HFFc6 (cell line): ENCODE measurements around the gene KITLG. TPM values are rescaled to one million over a fixed set of nuclear protein-coding genes. Genes with fewer than 3 reads are reported as not detected.
A peak's percentile ranks its signal among the peaks of the same experiment; 100 is the strongest.

Experiments
- DNase-seq: peaks from one replicate; pipeline ENCODE4 v3.0.0-alpha.2; 2018
- H3K27ac Mint-ChIP-seq: 2 replicates; pipeline ENCODE4 v1.8.0; 2020; ENCODE audit warnings: mild to moderate bottlenecking, mixed read lengths
- H3K27me3 Mint-ChIP-seq: 2 replicates; pipeline ENCODE4 v1.8.0; 2021; ENCODE audit warnings: mild to moderate bottlenecking, moderate library complexity, mixed read lengths; ENCODE audit not compliant: insufficient read depth
- H3K36me3 Mint-ChIP-seq: 2 replicates; pipeline ENCODE4 v1.8.0; 2021; ENCODE audit warnings: low read depth, mixed read lengths
- H3K4me1 Mint-ChIP-seq: 2 replicates; pipeline ENCODE4 v1.8.0; 2020; ENCODE audit warnings: low read depth, mixed read lengths
- H3K4me3 Mint-ChIP-seq: 2 replicates; pipeline ENCODE4 v1.8.0; 2020; ENCODE audit warnings: mild to moderate bottlenecking, moderate library complexity, mixed read lengths
- H3K9me3 Mint-ChIP-seq: 2 replicates; pipeline ENCODE4 v1.8.0; 2020; ENCODE audit warnings: mild to moderate bottlenecking, mixed read lengths
- total RNA-seq, 6 experiments: library from RNA; stranded (reverse); fragmentation: NEBNext Ultra II Directional; extraction: Animal tissue kit (Norgen Biotek cat#: 25700); gene quantifications; 2 replicates in 1 of 6; 3 replicates in 5 of 6; pipeline ENCODE4 v1.2.3, GENCODE V29; 2021
- TF ChIP-seq, protein P1 (sequence below): fragments of 200-600 bp; sonication (generic); IDR thresholded peaks from 2 replicates; pipeline ENCODE4 v1.5.0; 2021; ENCODE audit warnings: antibody characterized with exemption, mild to moderate bottlenecking

KITLG gene
- total RNA-seq, 6 experiments from 2014 or later: 44.4 to 91.2 (median 74.2) TPM

DNA sequence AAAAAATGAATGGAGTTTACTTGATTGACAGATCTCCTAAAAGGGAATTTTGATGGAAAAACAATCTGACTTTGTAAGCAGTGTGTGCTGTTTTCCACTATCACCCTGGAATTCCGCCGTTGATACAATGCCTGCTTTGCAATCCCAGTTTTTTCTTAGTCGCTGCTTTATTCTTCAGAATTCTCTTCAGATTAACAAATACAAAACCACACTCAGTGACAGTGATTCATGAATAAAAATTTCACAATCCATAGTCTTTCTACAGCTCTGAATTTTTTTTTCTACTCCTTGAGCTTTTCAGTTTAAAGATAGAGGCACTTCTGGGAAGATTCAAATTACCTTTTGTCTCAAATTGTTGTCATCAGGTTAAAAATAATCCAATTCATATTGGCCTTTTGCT is 44.6 kb upstream of the KITLG start:
- Mint-ChIP-seq H3K27ac (peak overlapping the region; percentile 16; the same call in 1 of the 2 replicates), H3K9me3 (no peaks in the 10 kb centered on the region), H3K36me3 (no peaks in the 10 kb centered on the region; the same call in 1 of the 2 replicates), H3K27me3 (no peaks in the 10 kb centered on the region), H3K4me1 (peaks cover 37% of the 10 kb centered on the region), H3K4me3 (no peak overlapping the region)
- TF ChIP-seq, protein P1, sequence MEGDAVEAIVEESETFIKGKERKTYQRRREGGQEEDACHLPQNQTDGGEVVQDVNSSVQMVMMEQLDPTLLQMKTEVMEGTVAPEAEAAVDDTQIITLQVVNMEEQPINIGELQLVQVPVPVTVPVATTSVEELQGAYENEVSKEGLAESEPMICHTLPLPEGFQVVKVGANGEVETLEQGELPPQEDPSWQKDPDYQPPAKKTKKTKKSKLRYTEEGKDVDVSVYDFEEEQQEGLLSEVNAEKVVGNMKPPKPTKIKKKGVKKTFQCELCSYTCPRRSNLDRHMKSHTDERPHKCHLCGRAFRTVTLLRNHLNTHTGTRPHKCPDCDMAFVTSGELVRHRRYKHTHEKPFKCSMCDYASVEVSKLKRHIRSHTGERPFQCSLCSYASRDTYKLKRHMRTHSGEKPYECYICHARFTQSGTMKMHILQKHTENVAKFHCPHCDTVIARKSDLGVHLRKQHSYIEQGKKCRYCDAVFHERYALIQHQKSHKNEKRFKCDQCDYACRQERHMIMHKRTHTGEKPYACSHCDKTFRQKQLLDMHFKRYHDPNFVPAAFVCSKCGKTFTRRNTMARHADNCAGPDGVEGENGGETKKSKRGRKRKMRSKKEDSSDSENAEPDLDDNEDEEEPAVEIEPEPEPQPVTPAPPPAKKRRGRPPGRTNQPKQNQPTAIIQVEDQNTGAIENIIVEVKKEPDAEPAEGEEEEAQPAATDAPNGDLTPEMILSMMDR: no peak
- peak; percentile 39 for DNase-seq

DNA sequence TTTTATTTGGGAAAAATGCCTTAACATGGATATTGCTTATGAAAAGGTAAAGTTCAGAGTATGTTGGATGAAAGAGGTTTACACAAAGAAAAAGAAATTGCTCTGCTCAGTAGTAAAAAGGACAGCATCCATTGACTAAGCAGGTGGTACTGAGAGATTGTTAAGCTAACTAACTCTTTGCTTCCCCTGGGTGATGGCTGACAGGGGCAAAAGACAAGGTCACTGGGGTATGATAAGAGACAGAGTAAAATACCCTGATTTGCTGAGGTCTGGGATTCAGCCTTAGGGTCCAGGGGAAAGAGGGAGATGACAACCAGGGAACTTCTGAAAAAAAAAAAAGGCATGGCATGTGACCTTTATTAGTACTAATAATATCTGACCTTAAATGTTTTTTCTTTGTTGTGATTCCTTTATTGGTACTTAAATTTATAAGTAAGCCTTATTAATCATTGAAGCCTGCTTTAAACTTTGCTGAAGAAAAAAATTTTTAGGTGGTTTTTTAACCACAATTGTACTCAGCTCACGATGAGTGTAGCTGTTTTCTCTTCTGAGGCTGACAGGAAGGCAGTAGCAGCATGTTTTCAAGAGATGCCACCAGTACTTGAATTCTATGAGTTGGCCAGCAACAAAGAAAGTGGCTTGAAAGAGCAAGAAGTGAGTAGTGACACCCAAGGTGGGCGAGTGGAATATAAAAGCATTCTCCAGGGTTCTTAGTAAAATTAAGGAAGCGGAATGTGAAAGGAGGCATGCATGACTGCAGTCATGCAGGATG is 43.7 kb upstream of the KITLG start:
- Mint-ChIP-seq H3K36me3 (no peaks in the 10 kb centered on the region; the same call in 1 of the 2 replicates), H3K27ac (no peak overlapping the region), H3K4me1 (peaks cover 32% of the 10 kb centered on the region), H3K4me3 (no peak overlapping the region), H3K27me3 (no peaks in the 10 kb centered on the region), H3K9me3 (no peaks in the 10 kb centered on the region)
- no peak for DNase-seq
- TF ChIP-seq, protein P1: no peak

DNA sequence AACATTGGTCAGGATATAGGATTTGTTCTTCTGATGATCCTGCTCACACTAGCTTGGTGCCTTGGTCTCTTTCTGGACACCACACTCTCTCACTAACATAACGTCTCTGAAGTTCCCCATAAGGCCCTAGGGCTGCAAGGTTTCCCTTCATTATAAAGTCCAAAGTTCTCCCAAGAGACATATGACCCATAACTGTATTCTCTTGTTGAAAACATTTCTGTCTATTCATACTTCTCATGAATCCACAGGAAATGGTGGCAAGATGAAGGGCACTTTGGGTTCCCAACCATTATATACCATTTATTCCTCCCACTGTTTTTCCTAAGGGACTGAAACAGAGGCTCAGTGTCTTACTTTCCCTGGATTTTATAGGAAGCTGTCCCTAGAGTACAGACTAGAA is 37.1 kb upstream of the KITLG start:
- H3K27ac Mint-ChIP-seq: no peak overlapping the region
- TF ChIP-seq, protein P1: no peak

DNA sequence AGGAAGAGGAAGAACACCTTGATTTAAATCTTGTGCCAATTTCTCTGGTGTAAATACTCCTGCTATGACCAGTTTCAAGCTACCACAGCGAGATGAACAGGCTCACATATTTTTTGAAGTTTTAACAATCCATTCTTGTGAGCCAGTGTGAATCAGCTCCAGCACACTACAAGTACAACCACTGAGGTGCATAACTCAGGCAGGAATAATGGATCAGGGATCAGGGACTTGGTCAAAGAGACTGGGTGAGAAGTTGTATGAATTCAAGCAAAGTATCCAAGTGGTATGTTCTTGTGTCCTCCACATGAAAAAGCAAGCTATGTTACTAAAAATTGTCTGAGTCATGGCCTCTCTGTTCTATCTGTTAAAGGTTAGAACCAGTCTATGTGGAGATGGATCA is 35.2 kb upstream of the KITLG start:
- Mint-ChIP-seq H3K36me3 (peaks cover 7% of the 10 kb centered on the region), H3K9me3 (no peaks in the 10 kb centered on the region), H3K27me3 (peaks cover 1% of the 10 kb centered on the region), H3K4me3 (no peak overlapping the region), H3K4me1 (peaks cover 12% of the 10 kb centered on the region), H3K27ac (peak overlapping the region; percentile 38; the same call in 1 of the 2 replicates)
- DNase-seq: peak; percentile 41
- TF ChIP-seq, protein P1: no peak

More for the DNA sequence above, 37.1 kb upstream of the KITLG start:
- no peaks in the 10 kb centered on the region; the same call in 1 of the 2 replicates for H3K27me3 Mint-ChIP-seq
- no peaks in the 10 kb centered on the region for H3K9me3 Mint-ChIP-seq
- H3K4me1 Mint-ChIP-seq: peaks cover 12% of the 10 kb centered on the region
- H3K36me3 Mint-ChIP-seq: peaks cover 7% of the 10 kb centered on the region
- DNase-seq: no peak
- no peak overlapping the region for H3K4me3 Mint-ChIP-seq

DNA sequence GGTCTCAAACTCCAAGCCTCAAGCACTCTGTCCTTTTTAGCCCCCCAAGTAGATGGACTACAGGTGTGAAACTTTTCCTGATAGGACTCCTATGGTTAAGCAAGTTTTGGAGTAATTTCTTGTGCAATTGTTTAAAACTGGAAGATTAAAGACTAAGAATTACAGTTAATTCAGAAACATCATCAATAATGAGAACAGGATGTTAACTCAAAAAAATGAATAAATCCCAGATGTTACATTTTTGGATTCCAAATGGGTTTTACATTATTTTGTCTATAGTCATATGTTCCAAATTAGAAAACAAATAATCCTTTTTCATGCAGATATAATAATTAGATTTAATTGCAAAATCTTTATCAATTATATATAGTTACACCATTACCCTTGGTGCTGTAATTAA is 24.4 kb upstream of the KITLG start:
- H3K9me3 Mint-ChIP-seq: peaks cover 30% of the 10 kb centered on the region
- H3K27me3 Mint-ChIP-seq: no peaks in the 10 kb centered on the region; the same call in 1 of the 2 replicates
- no peak overlapping the region for H3K27ac Mint-ChIP-seq
- TF ChIP-seq, protein P1: no peak
- peaks cover 18% of the 10 kb centered on the region for H3K4me1 Mint-ChIP-seq
- peaks cover 35% of the 10 kb centered on the region for H3K36me3 Mint-ChIP-seq
- no peak overlapping the region for H3K4me3 Mint-ChIP-seq
- no peak for DNase-seq
